ENCODE results near the gene EDIL3.
"Not testable (repeated sequence)": the region's sequence is repeated elsewhere in the genome, so short reads cannot be mapped to it uniquely, and the experiment has no call there.

EDIL3 gene

DNA sequence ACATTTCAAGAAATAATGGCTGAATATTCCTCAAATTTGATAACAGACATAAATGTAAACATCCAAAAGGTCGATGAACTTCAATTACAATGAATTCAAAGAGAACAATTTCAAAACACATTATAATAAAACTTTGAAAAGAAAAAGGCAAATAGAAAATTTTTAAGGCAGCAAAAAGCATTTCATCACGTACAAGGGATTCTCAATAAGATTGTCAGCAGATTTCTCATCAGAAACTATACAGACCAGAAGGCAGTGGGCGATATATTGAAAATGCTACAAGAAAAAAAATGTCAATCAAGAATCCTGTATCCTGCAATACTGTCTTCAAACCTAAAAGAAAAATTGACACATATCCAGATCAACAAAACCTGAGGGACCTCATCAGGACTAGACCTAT, 62.0 kb downstream of the EDIL3 start:
- TF ChIP-seq TAF1 (IDR thresholded peaks at IDR 0.05; ENCODE audit: borderline replicate concordance, low read depth, low read length): no peak
- TF ChIP-seq POLR2A (IDR thresholded peaks at IDR 0.05; ENCODE audit: low read depth, low read length): no peak
- TF ChIP-seq POLR2AphosphoS5 (IDR thresholded peaks at IDR 0.05; ENCODE audit: low read depth, low read length): no peak
- FAIRE-seq (no peak), DNase-seq (ENCODE audit: insufficient read length) (no peak)

GRCh38 chr5:84317826-84318225, 66.9 kb downstream of the EDIL3 start:
- not testable (repeated sequence) for FAIRE-seq; DNase-seq (ENCODE audit: insufficient read length)

- FAIRE-seq; DNase-seq (ENCODE audit: insufficient read length): not testable (repeated sequence)
These were observed 72.4 kb downstream of the EDIL3 start for GRCh38 chr5:84312280-84312679.

DNA sequence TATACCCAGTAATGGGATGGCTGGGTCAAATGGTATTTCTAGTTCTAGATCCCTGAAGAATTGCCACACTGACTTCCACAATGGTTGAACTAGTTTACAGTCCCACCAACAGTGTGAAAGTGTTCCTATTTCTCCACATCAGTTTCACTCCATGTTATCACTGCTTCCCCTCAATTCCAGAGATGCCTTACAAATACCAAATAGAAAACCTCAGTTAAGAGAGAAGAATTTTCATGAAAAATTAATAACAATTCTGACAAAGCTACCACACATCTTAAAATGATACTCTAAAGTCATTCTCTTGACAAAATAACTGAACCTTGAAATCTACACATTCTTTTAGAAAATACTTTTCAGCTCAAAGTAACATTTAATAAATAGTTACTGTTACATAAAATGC, 74.8 kb downstream of the EDIL3 start:
- not testable (repeated sequence) for DNase-seq (ENCODE audit: insufficient read length); FAIRE-seq

- no peak for FAIRE-seq
- TF ChIP-seq POLR2A (IDR thresholded peaks at IDR 0.05; ENCODE audit: low read depth, low read length) (no peak), POLR2AphosphoS5 (IDR thresholded peaks at IDR 0.05; ENCODE audit: low read depth, low read length) (no peak), TAF1 (IDR thresholded peaks at IDR 0.05; ENCODE audit: borderline replicate concordance, low read depth, low read length) (no peak)
- no peak for DNase-seq (ENCODE audit: insufficient read length)
These were observed 78.1 kb downstream of the EDIL3 start for GRCh38 chr5:84306601-84307000.

- DNase-seq (ENCODE audit: insufficient read length) (no peak), FAIRE-seq (no peak)
- TF ChIP-seq POLR2AphosphoS5 (IDR thresholded peaks at IDR 0.05; ENCODE audit: low read depth, low read length) (no peak), POLR2A (IDR thresholded peaks at IDR 0.05; ENCODE audit: low read depth, low read length) (no peak), TAF1 (IDR thresholded peaks at IDR 0.05; ENCODE audit: borderline replicate concordance, low read depth, low read length) (no peak)
These were observed 80.1 kb downstream of the EDIL3 start for GRCh38 chr5:84304599-84304998.

- FAIRE-seq: no peak
- no peak for TF ChIP-seq TAF1 (IDR thresholded peaks at IDR 0.05; ENCODE audit: borderline replicate concordance, low read depth, low read length)
- no peak for TF ChIP-seq POLR2AphosphoS5 (IDR thresholded peaks at IDR 0.05; ENCODE audit: low read depth, low read length)
- TF ChIP-seq POLR2A (IDR thresholded peaks at IDR 0.05; ENCODE audit: low read depth, low read length): no peak
- DNase-seq (ENCODE audit: insufficient read length): no peak
These were observed 81.4 kb downstream of the EDIL3 start for GRCh38 chr5:84303315-84303714.

GRCh38 chr5:84301535-84301934, 83.1 kb downstream of the EDIL3 start:
- FAIRE-seq: no peak
- DNase-seq (ENCODE audit: insufficient read length): no peak
- TF ChIP-seq POLR2A (IDR thresholded peaks at IDR 0.05; ENCODE audit: low read depth, low read length) (no peak), TAF1 (IDR thresholded peaks at IDR 0.05; ENCODE audit: borderline replicate concordance, low read depth, low read length) (no peak), POLR2AphosphoS5 (IDR thresholded peaks at IDR 0.05; ENCODE audit: low read depth, low read length) (no peak)

DNA sequence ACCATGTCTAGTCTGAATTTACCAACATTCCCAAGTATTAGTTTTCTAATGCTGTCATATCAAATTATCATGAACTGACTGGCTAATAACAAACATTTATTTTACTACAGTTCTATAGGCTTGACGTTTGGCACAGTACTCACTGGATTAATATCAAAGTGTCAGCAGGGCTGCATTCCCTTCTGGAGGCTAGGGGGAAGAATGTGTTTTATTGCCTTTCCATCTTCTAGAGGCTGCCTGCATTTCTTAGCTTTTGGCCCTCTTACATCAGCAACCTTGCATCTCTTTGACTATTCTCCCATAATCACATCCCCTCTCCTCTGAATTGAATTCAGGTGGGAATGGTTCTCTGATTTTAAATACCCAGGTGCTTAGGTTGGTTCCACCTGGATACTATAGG, 84.7 kb downstream of the EDIL3 start:
- no peak for TF ChIP-seq POLR2AphosphoS5 (IDR thresholded peaks at IDR 0.05; ENCODE audit: low read depth, low read length)
- TF ChIP-seq POLR2A (IDR thresholded peaks at IDR 0.05; ENCODE audit: low read depth, low read length): no peak
- TF ChIP-seq TAF1 (IDR thresholded peaks at IDR 0.05; ENCODE audit: borderline replicate concordance, low read depth, low read length): no peak
- FAIRE-seq: no peak
- DNase-seq (ENCODE audit: insufficient read length): no peak

DNA sequence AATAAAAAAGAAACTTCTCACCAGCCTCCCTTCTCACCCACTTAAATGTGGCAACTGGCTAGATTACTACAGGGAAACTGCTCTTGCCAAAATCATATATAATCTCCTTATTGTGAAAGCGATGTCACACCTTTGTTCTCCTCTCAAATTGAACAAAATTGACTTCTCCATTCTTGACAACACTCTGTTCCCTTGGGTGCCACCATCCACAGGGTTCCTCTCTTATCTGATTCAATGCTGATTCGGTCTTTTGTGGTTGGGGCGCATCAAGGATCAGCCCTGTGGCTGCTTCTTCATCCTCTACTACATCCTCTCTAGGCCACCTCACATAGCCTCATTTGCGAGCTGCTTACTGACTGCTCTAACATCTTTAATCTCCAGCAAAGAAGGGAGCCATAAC, 86.1 kb downstream of the EDIL3 start:
- no peak for TF ChIP-seq POLR2AphosphoS5 (IDR thresholded peaks at IDR 0.05; ENCODE audit: low read depth, low read length)
- no peak for TF ChIP-seq POLR2A (IDR thresholded peaks at IDR 0.05; ENCODE audit: low read depth, low read length)
- FAIRE-seq: no peak
- no peak for DNase-seq (ENCODE audit: insufficient read length)

- not testable (repeated sequence) for FAIRE-seq; DNase-seq (ENCODE audit: insufficient read length)
These were observed 87.0 kb downstream of the EDIL3 start for GRCh38 chr5:84297641-84298040.

DNA sequence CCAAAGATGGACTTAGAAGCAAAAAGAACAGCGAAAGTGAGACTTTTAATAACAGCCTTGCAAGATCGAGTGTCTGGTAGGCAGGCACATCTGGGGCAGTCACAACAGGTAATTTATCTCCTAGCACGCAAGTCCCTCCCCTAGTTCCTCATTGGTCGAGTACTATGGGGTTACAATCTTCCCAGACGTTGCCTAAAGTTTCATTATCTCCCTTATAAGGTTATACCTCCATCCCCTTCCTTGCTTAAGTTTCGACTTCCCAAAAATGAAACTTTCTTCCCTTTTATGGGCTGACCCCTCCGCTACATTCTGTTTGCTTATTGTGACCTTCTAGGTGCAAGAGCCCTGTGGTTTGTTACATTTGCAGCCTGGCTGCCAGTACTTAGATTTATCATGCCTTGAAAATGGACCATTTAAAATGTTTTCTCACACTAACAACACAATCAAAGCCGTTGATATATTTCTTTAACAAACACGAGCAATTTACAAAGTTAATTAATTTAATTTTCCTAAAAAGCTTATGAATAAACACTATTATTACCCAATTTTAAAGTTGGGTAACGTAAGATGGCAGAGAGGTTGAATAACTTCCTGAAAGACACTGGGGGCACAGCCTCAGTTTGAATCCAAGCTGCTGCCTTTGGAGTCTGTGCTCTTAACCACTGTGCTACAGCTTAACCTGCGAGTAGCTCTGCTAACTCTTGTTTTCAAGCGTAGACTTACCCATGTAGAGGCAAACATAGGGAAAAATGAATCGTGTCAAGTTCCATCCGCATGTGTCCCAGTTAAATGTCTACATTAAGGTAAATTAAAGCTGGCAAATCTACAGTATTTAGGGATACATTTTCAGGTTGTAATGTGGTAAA, 91.7 kb downstream of the EDIL3 start:
- peak; percentile 14 for FAIRE-seq

DNA sequence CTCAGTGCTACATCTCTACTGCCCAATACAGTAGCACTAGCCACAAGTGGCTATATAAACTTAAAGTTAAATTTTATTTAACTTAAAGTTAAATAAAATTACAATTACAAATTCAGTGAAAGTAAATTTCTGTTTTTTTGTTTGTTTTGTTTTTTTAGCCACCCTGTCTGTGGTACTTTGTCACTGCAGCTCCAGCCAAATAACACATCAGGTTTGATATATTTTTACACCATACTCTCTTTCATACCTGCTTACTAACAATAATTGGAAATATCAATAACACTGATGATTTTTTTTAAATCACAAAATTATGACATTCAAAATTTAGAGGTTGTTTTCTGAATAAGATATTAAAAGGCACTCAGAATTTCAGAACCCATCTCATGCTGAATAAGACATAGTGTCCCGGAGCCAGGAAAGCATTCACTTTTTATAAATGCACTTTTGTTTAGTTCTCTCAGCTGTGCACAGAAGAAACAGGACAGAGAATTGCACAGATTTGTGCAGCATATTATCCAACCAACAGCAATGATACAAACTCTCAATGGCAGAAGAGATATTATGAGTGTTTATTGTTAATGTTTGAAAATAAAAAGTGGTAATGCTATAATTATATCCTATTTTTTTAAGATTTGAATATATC, 92.6 kb downstream of the EDIL3 start:
- no peak for TF ChIP-seq POLR2AphosphoS5 (IDR thresholded peaks at IDR 0.05; ENCODE audit: low read depth, low read length)
- no peak for TF ChIP-seq POLR2A (IDR thresholded peaks at IDR 0.05; ENCODE audit: low read depth, low read length)
- no peak for TF ChIP-seq TAF1 (IDR thresholded peaks at IDR 0.05; ENCODE audit: borderline replicate concordance, low read depth, low read length)
- no peak for FAIRE-seq

More for the DNA sequence above, 91.7 kb downstream of the EDIL3 start:
- DNase-seq (ENCODE audit: insufficient read length): no peak
- no peak for TF ChIP-seq POLR2AphosphoS5 (IDR thresholded peaks at IDR 0.05; ENCODE audit: low read depth, low read length)
- TF ChIP-seq POLR2A (IDR thresholded peaks at IDR 0.05; ENCODE audit: low read depth, low read length): no peak
- TF ChIP-seq TAF1 (IDR thresholded peaks at IDR 0.05; ENCODE audit: borderline replicate concordance, low read depth, low read length): no peak

More for the DNA sequence above, 92.6 kb downstream of the EDIL3 start:
- no peak for DNase-seq (ENCODE audit: insufficient read length)
